Left hindlimb (tissue), 1 donor: ENCODE data around the gene CD300LD.

Source experiments
- DNase-seq: peaks from one replicate; pipeline ENCODE4 v3.0.0-alpha.2; 2018

CD300LD gene

GRCh38 chr17:74542727-74543383, 49.2 kb downstream of the CD300LD start:
- DNase-seq, result peak; percentile 4

GRCh38 chr17:74542166-74542565, 49.9 kb downstream of the CD300LD start:
- no peak for DNase-seq

- peak; percentile 15 for DNase-seq
Measured at GRCh38 chr17:74541176-74542111, 50.6 kb downstream of the CD300LD start.

- DNase-seq, result peak; percentile 8
Measured at GRCh38 chr17:74539281-74539820, 52.7 kb downstream of the CD300LD start.

GRCh38 chr17:74536890-74537289, 55.2 kb downstream of the CD300LD start:
- DNase-seq, result no peak

GRCh38 chr17:74532115-74532514, 60.0 kb downstream of the CD300LD start:
- DNase-seq, result no peak

GRCh38 chr17:74531231-74531761, 60.8 kb downstream of the CD300LD start, which contains the start of gene CD300LB:
TSS of gene CD300LB (minus strand) at chr17:74531475. CDS start at chr17:74531350, 125 bp downstream.
- no peak for DNase-seq

GRCh38 chr17:74530831-74531150, 61.3 kb downstream of the CD300LD start:
- no peak for DNase-seq
